Measurements from ENCODE around the gene PKP1.

PKP1 gene

GRCh38 chr1:201282216-201282615 is 1.1 kb upstream of the PKP1 start:
- DNase-seq, result no peak

- no peak for DNase-seq
Observed at GRCh38 chr1:201283836-201284553, 689 bp downstream of the PKP1 start.

GRCh38 chr1:201284636-201285035 is 1.3 kb downstream of the PKP1 start:
- no peak for DNase-seq

GRCh38 chr1:201285846-201286245 is 2.5 kb downstream of the PKP1 start:
- DNase-seq, result no peak

- no peak for DNase-seq
Observed at GRCh38 chr1:201286445-201286844, 3.1 kb downstream of the PKP1 start.

- DNase-seq, result no peak
Observed at GRCh38 chr1:201288007-201288406, 4.7 kb downstream of the PKP1 start.

- no peak for DNase-seq
Observed at GRCh38 chr1:201288765-201289164, 5.5 kb downstream of the PKP1 start.

GRCh38 chr1:201290551-201290950 is 7.2 kb downstream of the PKP1 start:
- DNase-seq, result no peak

- no peak for DNase-seq
Observed at GRCh38 chr1:201291916-201292315, 8.6 kb downstream of the PKP1 start.

GRCh38 chr1:201294876-201295275 is 11.6 kb downstream of the PKP1 start:
- DNase-seq, result no peak

- DNase-seq, result no peak
Observed at GRCh38 chr1:201295346-201295745, 12.0 kb downstream of the PKP1 start.

GRCh38 chr1:201295861-201296260 is 12.6 kb downstream of the PKP1 start:
- no peak for DNase-seq

- no peak for DNase-seq
Observed at GRCh38 chr1:201296352-201296751, 13.0 kb downstream of the PKP1 start.

GRCh38 chr1:201298396-201299381 is 15.4 kb downstream of the PKP1 start:
- no peak for DNase-seq

GRCh38 chr1:201299968-201300367 is 16.7 kb downstream of the PKP1 start:
- DNase-seq, result no peak

- DNase-seq, result no peak
Observed at GRCh38 chr1:201300641-201301040, 17.3 kb downstream of the PKP1 start.

- no peak for DNase-seq
Observed at GRCh38 chr1:201302163-201303152, 19.2 kb downstream of the PKP1 start.

- DNase-seq, result no peak
Observed at GRCh38 chr1:201304126-201304525, 20.8 kb downstream of the PKP1 start.

- DNase-seq, result no peak
Observed at GRCh38 chr1:201305815-201306214, 22.5 kb downstream of the PKP1 start.

GRCh38 chr1:201307231-201307630 is 23.9 kb downstream of the PKP1 start:
- no peak for DNase-seq

GRCh38 chr1:201307760-201308499 is 24.6 kb downstream of the PKP1 start:
- DNase-seq, result no peak

- no peak for DNase-seq
Observed at GRCh38 chr1:201309416-201309815, 26.1 kb downstream of the PKP1 start.
